SHP77 (cell line): ENCODE measurements around the gene SSR4.
"Not testable (repeated sequence)": the region's sequence is repeated elsewhere in the genome, so short reads cannot be mapped to it uniquely, and the experiment has no call there.

Source experiments
- DNase-seq, 2 experiments: peaks; one replicate each; lab custom pipeline; 2025; lab: John Stamatoyannopoulos, UW

The SSR4 gene

DNA sequence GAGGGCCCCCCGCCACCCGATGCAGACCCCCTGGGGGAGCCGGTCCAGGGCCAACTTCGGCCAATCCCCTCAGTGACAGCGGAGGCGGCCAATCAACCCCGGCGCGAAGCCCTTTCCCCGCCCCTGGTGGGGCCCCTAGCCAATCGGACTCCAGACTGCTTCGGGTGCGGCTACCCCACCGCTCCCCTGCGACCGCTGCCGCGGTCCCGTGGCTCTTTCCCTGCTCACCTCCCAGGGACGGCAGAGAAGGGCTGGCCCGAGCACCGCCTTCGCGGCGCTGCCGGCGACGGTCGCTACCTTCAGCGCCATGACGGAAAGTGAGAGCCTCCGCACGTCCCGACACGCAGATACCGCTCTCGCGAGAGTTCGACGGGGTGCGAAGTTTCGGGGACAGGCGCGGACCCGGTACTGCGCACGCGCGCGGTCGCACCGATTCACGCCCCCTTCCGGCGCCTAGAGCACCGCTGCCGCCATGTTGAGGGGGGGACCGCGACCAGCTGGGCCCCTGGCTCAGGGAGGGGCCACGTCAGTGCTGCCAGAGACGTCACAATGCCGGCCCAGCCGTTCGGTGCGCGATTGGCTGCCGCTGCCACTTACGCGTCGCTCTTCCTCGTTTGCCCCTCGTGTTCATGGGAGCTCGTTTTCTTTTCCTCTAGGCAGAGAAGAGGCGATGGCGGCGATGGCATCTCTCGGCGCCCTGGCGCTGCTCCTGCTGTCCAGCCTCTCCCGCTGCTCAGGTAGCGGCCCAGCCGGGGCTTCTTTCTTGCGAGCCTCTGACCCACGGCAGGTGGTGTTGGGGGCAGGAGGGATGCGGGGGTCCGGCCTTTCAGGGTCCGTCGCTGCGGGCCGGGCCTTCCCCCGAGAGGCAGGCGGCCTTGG lies at the start of gene SSR4, which contains the start of gene IDH3G:
Gene SSR4, plus strand, starts transcription at position 651 of the 879 bp plus-strand sequence. Its CDS starts 20 bp downstream, at position 671.
Gene IDH3G, minus strand, starts transcription at position 358 of the 879 bp plus-strand sequence. Its CDS starts 49 bp downstream, at position 309.
- peak; percentile 75 to 86 for DNase-seq

GRCh38 chrX:153745067-153745433 lies 49.4 kb upstream of the SSR4 start:
- not testable (repeated sequence) for DNase-seq

GRCh38 chrX:153746359-153746758 lies 48.1 kb upstream of the SSR4 start:
- DNase-seq: no peak

DNA sequence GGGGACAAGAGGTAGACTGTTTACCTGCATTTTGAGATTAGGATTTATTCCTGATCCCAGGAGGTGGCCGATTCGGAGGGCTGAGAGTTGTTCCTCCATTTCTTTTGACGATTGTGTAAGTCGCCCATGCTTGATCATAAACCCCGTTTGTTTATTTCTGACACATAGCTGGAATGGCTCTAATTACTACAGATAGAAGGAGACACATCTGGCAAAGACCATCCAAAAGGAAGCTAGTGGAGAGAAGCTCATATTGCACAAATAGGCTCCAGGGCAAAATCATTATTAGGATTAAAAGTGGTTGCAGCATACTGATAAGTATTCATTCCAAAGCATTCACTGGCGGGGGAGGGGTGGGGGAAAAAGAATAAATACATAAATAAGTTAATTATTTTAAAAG lies 47.5 kb upstream of the SSR4 start:
- DNase-seq: not testable (repeated sequence)

DNA sequence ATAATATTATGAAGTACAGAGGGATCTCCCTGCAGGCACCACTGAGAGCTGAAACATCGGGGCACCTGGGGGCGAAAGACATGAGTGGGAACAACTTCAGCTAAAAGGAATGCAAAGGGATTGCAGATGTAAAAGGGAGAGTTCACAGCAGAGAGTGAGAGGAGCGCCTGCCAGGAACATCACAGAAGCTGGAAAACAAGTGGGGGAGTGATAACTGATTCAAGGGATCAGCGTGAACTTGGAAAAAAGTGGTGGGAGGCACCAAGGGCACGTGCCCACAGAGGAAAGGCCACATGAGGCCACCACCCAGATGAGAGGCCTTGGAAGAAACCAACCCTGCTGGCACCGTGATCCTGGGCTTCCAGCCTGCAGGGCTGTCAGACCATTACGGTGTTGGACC lies 45.5 kb upstream of the SSR4 start:
- not testable (repeated sequence) for DNase-seq

DNA sequence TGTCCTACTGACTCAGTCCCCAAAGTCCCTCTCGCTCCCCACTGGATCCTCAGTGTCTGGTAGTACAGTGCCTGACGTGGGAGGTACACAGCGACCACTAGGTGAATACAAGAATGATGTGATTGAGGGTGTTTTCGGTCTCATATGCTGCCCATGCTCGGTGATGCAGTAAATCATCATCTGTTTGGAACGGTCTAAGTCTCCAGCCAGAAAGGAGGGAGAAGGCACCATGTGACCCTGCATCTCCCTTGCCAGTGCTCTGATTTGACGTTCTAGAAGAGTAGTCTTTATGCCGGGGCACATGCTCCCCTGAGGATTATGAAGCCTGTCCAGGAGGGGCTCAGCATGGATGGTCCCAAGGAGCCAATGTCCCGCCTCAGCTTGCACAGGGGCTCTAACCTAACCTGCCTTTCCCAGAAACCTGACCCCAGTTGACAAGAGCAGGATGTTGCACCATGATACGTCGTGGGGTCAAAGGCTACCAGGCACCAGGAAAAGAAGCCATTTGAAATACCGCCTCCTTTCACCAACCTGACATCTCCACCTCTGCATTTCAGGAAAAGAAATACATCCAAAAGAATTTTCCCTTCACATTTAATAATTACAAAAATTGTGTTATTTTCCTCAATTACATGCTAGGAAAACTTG lies 44.2 kb upstream of the SSR4 start:
- no peak for DNase-seq

DNA sequence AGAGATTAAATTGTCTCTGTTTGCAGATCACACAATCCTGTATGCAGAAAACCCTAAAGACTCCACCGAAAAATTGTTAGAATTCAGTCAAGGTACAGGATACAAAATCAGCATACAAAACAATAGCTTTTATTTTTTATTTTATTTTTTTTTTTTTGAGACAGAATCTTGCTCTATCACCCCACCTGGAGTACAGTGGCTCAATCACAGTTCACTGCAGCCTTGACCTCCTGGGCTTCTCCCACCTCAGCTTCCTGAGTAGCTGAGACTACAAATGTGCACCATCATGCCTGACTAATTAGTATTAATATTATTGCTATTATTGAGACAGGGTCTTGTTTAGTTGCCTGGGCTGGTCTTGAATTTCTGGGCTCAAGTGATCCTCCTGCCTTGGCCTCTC lies 39.3 kb upstream of the SSR4 start:
- no peak for DNase-seq

- no peak for DNase-seq
These were observed 32.6 kb upstream of the SSR4 start for GRCh38 chrX:153761863-153762262.

GRCh38 chrX:153762626-153763173 lies 31.8 kb upstream of the SSR4 start:
- DNase-seq: no peak

DNA sequence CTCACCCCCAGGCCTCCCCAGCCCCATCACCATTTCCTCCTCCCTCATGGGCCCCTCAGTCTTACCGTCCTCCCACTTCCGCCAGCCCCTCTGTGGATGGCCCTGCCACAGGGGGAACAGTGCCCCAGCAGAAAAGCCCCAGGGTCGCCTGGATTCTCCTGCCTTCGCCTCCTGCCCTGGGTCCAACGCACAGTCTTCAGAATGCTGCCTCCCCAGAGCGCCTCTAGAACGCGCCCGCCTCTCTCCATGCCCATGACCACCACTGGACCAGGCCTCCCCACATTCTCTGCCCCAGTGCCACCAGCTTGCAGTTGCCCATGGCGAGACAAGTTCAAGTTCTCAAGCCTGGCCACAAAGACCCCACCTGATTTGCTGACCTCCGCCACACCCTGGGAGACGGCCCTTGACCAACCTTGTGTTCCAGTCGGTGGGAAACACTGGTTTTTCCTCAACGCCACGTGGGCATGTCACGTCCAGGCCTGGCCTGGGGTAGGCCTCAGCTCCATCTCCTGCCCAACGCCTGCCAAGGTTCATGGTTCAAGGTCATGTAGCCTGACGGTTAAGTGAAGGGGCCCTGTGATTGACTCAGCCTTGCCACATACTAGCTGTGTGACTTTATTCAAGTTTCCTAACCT lies 31.1 kb upstream of the SSR4 start:
- DNase-seq: no peak

- DNase-seq: peak; percentile 53 to 54
These were observed 30.3 kb upstream of the SSR4 start, which contains the start of gene PLXNB3 for GRCh38 chrX:153763989-153764755. Gene PLXNB3 (plus strand): TSS chrX:153764249. CDS start chrX:153765536, 1,287 bp downstream.

GRCh38 chrX:153764786-153765137 lies 29.7 kb upstream of the SSR4 start:
- no peak for DNase-seq

DNA sequence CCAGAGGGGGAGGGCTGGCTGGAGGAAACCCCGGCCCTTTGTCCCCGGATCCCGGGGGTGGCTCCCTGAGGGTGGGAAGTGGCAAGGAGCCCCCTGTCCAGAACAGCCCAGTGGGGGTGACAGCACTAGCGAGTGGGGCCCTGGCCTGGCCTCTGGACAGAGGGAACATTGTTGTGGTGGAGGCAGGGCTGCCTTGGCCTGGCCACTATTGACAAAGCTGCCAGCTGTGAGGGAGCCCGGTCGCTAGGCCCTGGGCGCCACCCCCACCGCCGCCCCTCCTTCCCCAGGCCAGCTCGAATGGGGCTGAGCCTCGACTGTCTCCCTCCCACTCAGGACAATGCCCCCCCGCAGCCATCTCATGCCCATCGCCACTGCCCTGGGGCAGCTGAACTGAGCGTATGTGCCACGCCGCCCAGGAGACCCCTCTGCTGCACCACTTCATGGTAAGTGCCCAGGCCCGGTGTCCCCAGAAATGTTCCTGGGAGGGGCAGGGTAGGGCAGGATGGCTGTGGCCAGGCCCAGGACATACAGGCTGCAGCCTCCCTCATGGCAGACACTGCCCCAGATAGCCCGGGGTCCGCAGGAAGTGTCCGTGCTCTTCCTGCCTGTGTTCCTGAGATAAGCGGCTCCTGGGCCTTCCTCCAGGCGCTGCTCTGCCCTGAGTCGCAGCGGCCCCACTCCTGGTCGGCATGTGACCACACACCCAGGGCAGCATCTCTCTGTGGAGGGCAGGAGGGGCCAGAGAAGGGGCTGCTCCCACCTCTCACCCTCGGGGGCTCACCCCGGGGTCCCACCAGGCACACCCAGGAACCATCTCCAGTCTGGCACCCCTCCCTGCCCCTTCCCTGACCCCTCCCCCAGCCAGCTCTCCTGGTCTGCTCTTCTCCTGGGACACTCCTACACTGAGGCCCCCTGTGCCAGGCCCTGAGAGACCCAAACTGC lies 29.1 kb upstream of the SSR4 start:
- DNase-seq: peak in 1 of 2 experiments; percentile 12

GRCh38 chrX:153766098-153766817 lies 28.2 kb upstream of the SSR4 start:
- DNase-seq: peak in 1 of 2 experiments; percentile 16

- no peak for DNase-seq
These were observed 27.4 kb upstream of the SSR4 start for GRCh38 chrX:153766871-153767673.

DNA sequence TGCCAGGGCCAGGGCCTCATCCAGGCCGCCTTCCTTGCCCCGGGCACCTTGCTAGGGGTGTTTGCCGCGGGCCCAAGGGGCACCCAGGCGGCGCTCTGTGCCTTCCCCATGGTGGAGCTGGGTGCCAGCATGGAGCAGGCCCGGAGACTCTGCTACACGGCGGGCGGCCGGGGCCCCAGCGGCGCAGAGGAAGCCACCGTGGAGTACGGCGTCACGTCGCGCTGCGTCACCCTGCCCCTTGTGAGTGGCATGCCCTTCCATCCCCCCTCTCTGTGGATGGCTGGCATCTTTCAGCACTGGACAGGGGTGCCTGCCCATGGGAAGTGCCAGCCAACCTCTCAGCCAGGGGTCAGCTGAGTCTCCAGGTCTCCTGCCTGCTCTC lies 26.8 kb upstream of the SSR4 start:
- no peak for DNase-seq

- DNase-seq: no peak
These were observed 25.9 kb upstream of the SSR4 start for GRCh38 chrX:153768311-153769157.
